ENCODE measurements around the gene DCLK1. TPM values are rescaled to one million over a fixed set of nuclear protein-coding genes. Genes with fewer than 3 reads are reported as not detected.

The DCLK1 gene
- total RNA-seq, 2 experiments from 2014 or later: not detected

GRCh38 chr13:35766663-35767062 lies 364.5 kb downstream of the DCLK1 start:
- DNase-seq: no peak
- no peak overlapping the region for H3K27ac Mint-ChIP-seq
- no peaks in the 10 kb centered on the region for H3K36me3 Mint-ChIP-seq (ENCODE audit: low read depth)
- CTCF ChIA-PET: no interaction called here
- ATAC-seq: no peak
- H3K27me3 Mint-ChIP-seq (ENCODE audit: low read depth): no peaks in the 10 kb centered on the region
- POLR2A ChIA-PET: no interaction called here
- no peaks in the 10 kb centered on the region for H3K4me1 Mint-ChIP-seq (ENCODE audit: low read depth)
- no peak overlapping the region for H3K4me3 Mint-ChIP-seq
- no peaks in the 10 kb centered on the region for H3K9me3 Mint-ChIP-seq (ENCODE audit: insufficient read depth)

GRCh38 chr13:35765941-35766340 lies 365.2 kb downstream of the DCLK1 start:
- no peaks in the 10 kb centered on the region for H3K9me3 Mint-ChIP-seq (ENCODE audit: insufficient read depth)
- H3K4me3 Mint-ChIP-seq: no peak overlapping the region
- CTCF ChIA-PET: no interaction called here
- no peak for DNase-seq
- H3K36me3 Mint-ChIP-seq (ENCODE audit: low read depth): no peaks in the 10 kb centered on the region
- no peak for ATAC-seq
- POLR2A ChIA-PET: no interaction called here
- no peaks in the 10 kb centered on the region for H3K27me3 Mint-ChIP-seq (ENCODE audit: low read depth)
- H3K27ac Mint-ChIP-seq: no peak overlapping the region
- no peaks in the 10 kb centered on the region for H3K4me1 Mint-ChIP-seq (ENCODE audit: low read depth)

- ChIA-PET POLR2A (no interaction called here), CTCF (no interaction called here)
- no peak for DNase-seq
- no peak for ATAC-seq
- Mint-ChIP-seq H3K36me3 (ENCODE audit: low read depth) (no peaks in the 10 kb centered on the region), H3K27me3 (ENCODE audit: low read depth) (no peaks in the 10 kb centered on the region), H3K27ac (no peak overlapping the region), H3K9me3 (ENCODE audit: insufficient read depth) (no peaks in the 10 kb centered on the region), H3K4me1 (ENCODE audit: low read depth) (no peaks in the 10 kb centered on the region), H3K4me3 (no peak overlapping the region)
These were observed 365.8 kb downstream of the DCLK1 start for GRCh38 chr13:35765366-35765765.

GRCh38 chr13:35764326-35765015 lies 366.7 kb downstream of the DCLK1 start:
- Mint-ChIP-seq H3K9me3 (ENCODE audit: insufficient read depth) (no peaks in the 10 kb centered on the region), H3K27me3 (ENCODE audit: low read depth) (no peaks in the 10 kb centered on the region), H3K4me1 (ENCODE audit: low read depth) (no peaks in the 10 kb centered on the region), H3K36me3 (ENCODE audit: low read depth) (no peaks in the 10 kb centered on the region), H3K27ac (no peak overlapping the region), H3K4me3 (no peak overlapping the region)
- POLR2A ChIA-PET: no interaction called here
- no peak for DNase-seq
- ATAC-seq: no peak
- CTCF ChIA-PET: no interaction called here

- no peak for DNase-seq
- no peak overlapping the region for H3K4me3 Mint-ChIP-seq
- H3K4me1 Mint-ChIP-seq (ENCODE audit: low read depth): no peaks in the 10 kb centered on the region
- no peaks in the 10 kb centered on the region for H3K27me3 Mint-ChIP-seq (ENCODE audit: low read depth)
- CTCF ChIA-PET: no interaction called here
- H3K9me3 Mint-ChIP-seq (ENCODE audit: insufficient read depth): no peaks in the 10 kb centered on the region
- no peak overlapping the region for H3K27ac Mint-ChIP-seq
- POLR2A ChIA-PET: no interaction called here
- no peaks in the 10 kb centered on the region for H3K36me3 Mint-ChIP-seq (ENCODE audit: low read depth)
- ATAC-seq: no peak
These were observed 367.4 kb downstream of the DCLK1 start for GRCh38 chr13:35763782-35764123.

GRCh38 chr13:35763060-35763781 lies 368.0 kb downstream of the DCLK1 start:
- Mint-ChIP-seq H3K27ac (no peak overlapping the region), H3K36me3 (ENCODE audit: low read depth) (no peaks in the 10 kb centered on the region), H3K4me3 (no peak overlapping the region), H3K4me1 (ENCODE audit: low read depth) (no peaks in the 10 kb centered on the region), H3K9me3 (ENCODE audit: insufficient read depth) (no peaks in the 10 kb centered on the region), H3K27me3 (ENCODE audit: low read depth) (no peaks in the 10 kb centered on the region)
- no peak for DNase-seq
- POLR2A ChIA-PET: no interaction called here
- no peak for ATAC-seq
- CTCF ChIA-PET: no interaction called here

- ATAC-seq (no peak), DNase-seq (no peak)
- Mint-ChIP-seq H3K27me3 (ENCODE audit: low read depth) (no peaks in the 10 kb centered on the region), H3K9me3 (ENCODE audit: insufficient read depth) (no peaks in the 10 kb centered on the region), H3K36me3 (ENCODE audit: low read depth) (no peaks in the 10 kb centered on the region), H3K27ac (no peak overlapping the region), H3K4me3 (no peak overlapping the region), H3K4me1 (ENCODE audit: low read depth) (no peaks in the 10 kb centered on the region)
- CTCF ChIA-PET: no interaction called here
- POLR2A ChIA-PET: no interaction called here
These were observed 369.5 kb downstream of the DCLK1 start for GRCh38 chr13:35761440-35762252.

- CTCF ChIA-PET: no interaction called here
These were observed 370.4 kb downstream of the DCLK1 start for GRCh38 chr13:35760735-35761281.

GRCh38 chr13:35747594-35747993 lies 383.6 kb downstream of the DCLK1 start:
- POLR2A ChIA-PET: no interaction called here
- no peaks in the 10 kb centered on the region for H3K4me1 Mint-ChIP-seq (ENCODE audit: low read depth)

More at GRCh38 chr13:35760735-35761281, 370.4 kb downstream of the DCLK1 start:
- H3K36me3 Mint-ChIP-seq (ENCODE audit: low read depth): no peaks in the 10 kb centered on the region
- no peak for DNase-seq
- H3K27ac Mint-ChIP-seq: no peak overlapping the region
- H3K27me3 Mint-ChIP-seq (ENCODE audit: low read depth): no peaks in the 10 kb centered on the region
- H3K9me3 Mint-ChIP-seq (ENCODE audit: insufficient read depth): no peaks in the 10 kb centered on the region
- no peak for ATAC-seq
- H3K4me1 Mint-ChIP-seq (ENCODE audit: low read depth): no peaks in the 10 kb centered on the region
- POLR2A ChIA-PET: no interaction called here
- no peak overlapping the region for H3K4me3 Mint-ChIP-seq

GRCh38 chr13:35744566-35745178 lies 386.5 kb downstream of the DCLK1 start:
- no peak overlapping the region for H3K4me3 Mint-ChIP-seq
- CTCF ChIA-PET: no interaction called here
- DNase-seq: no peak
- H3K27me3 Mint-ChIP-seq (ENCODE audit: low read depth): no peaks in the 10 kb centered on the region
- H3K36me3 Mint-ChIP-seq (ENCODE audit: low read depth): no peaks in the 10 kb centered on the region
- H3K4me1 Mint-ChIP-seq (ENCODE audit: low read depth): no peaks in the 10 kb centered on the region
- no peaks in the 10 kb centered on the region for H3K9me3 Mint-ChIP-seq (ENCODE audit: insufficient read depth)
- POLR2A ChIA-PET: no interaction called here
- ATAC-seq: no peak
- H3K27ac Mint-ChIP-seq: no peak overlapping the region

More at GRCh38 chr13:35747594-35747993, 383.6 kb downstream of the DCLK1 start:
- H3K27ac Mint-ChIP-seq: no peak overlapping the region
- H3K9me3 Mint-ChIP-seq (ENCODE audit: insufficient read depth): peaks cover 6% of the 10 kb centered on the region
- H3K36me3 Mint-ChIP-seq (ENCODE audit: low read depth): no peaks in the 10 kb centered on the region
- no peak overlapping the region for H3K4me3 Mint-ChIP-seq
- no peak for ATAC-seq
- no peak for DNase-seq
- no peaks in the 10 kb centered on the region for H3K27me3 Mint-ChIP-seq (ENCODE audit: low read depth)
- CTCF ChIA-PET: no interaction called here

GRCh38 chr13:35744144-35744543 lies 387.0 kb downstream of the DCLK1 start:
- H3K36me3 Mint-ChIP-seq (ENCODE audit: low read depth): no peaks in the 10 kb centered on the region
- DNase-seq: no peak
- no peaks in the 10 kb centered on the region for H3K9me3 Mint-ChIP-seq (ENCODE audit: insufficient read depth)
- H3K27me3 Mint-ChIP-seq (ENCODE audit: low read depth): no peaks in the 10 kb centered on the region
- H3K27ac Mint-ChIP-seq: no peak overlapping the region
- no peak for ATAC-seq
- no peak overlapping the region for H3K4me3 Mint-ChIP-seq
- CTCF ChIA-PET: no interaction called here
- POLR2A ChIA-PET: no interaction called here
- H3K4me1 Mint-ChIP-seq (ENCODE audit: low read depth): no peaks in the 10 kb centered on the region

GRCh38 chr13:35743165-35743564 lies 388.0 kb downstream of the DCLK1 start:
- POLR2A ChIA-PET: interaction anchor here (0.7 kb wide), 1 partner anchor 84 kb away, joined by 4 read pairs; no protein-coding TSS in a partner anchor
- ATAC-seq (no peak), DNase-seq (no peak)
- CTCF ChIA-PET: no interaction called here
- Mint-ChIP-seq H3K9me3 (ENCODE audit: insufficient read depth) (no peaks in the 10 kb centered on the region), H3K36me3 (ENCODE audit: low read depth) (no peaks in the 10 kb centered on the region), H3K4me1 (ENCODE audit: low read depth) (no peaks in the 10 kb centered on the region), H3K4me3 (no peak overlapping the region), H3K27me3 (ENCODE audit: low read depth) (no peaks in the 10 kb centered on the region), H3K27ac (no peak overlapping the region)
